Activated CD4-positive, alpha-beta T cell treated with anti-CD3 and anti-CD28 coated beads, Interleukin-2, amount 50 U/mL, for 48 hours (primary cell): ENCODE results near the gene TIFAB.
"Not testable (repeated sequence)": the region's sequence is repeated elsewhere in the genome, so short reads cannot be mapped to it uniquely, and the experiment has no call there.

Experiments used
- DNase-seq, 2 experiments: peaks; one replicate each; pipeline ENCODE4 v3.0.0-alpha.2; 2020

Gene TIFAB

DNA sequence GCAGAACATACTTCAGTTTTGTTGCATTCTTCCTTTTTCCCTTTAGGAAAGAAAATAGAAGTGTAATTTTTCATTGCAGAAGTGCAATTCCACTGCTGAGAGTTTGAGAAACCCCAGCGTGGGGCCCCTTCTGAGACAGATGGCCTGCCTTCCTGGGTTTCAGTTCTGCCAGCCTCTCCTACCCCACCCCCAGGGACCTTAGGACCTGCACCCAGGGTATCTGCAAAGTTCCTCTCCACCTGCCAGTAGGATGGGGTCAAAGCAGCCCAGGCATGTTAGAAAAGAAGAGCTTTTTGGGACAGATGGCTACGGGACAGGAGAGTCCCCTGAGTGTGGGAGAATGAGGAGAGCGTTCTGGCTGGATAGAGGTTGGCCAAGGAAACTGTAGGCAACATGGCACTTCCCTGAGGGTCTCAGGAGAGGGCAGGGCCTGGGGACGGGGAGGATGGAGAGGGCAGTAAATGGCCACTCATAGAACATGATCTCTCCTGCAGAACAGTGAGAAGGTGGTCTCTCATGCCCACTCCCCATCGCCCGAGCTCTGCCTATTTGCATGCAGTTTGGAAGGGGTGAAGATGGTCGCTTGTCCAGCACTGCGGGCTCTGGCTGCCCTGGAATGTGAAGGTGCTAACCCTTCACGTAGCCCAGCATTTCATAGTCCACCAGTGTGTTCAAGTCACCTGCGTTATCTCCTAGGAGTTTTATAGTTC, at the start of gene TIFAB:
Gene TIFAB, minus strand, starts transcription at position 31 of the 710 bp plus-strand sequence. CDS start 2,412 bp downstream, outside the sequence.
- DNase-seq = no peak

DNA sequence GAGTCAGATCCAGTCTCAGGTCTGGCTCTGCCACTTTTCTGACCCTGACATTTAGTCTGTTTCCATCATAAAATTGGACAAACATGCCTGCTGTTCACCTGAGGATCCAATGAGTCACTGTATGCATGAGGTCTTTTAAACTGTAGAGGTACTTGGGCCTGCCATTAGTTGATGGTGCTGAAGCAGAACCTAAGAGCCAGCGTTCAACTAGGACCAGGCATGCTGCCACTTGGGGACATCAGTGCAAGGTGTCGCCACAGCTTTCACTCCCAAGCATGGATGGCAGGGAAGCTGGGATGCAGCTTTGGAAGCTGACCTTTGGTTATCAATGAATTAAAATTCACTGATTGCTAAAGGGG, 46.5 kb upstream of the TIFAB start:
- no peak for DNase-seq

GRCh38 chr5:135497971-135498636, 46.0 kb upstream of the TIFAB start:
- DNase-seq = no peak

- not testable (repeated sequence) for DNase-seq
Observed at GRCh38 chr5:135495531-135495930, 43.4 kb upstream of the TIFAB start.

DNA sequence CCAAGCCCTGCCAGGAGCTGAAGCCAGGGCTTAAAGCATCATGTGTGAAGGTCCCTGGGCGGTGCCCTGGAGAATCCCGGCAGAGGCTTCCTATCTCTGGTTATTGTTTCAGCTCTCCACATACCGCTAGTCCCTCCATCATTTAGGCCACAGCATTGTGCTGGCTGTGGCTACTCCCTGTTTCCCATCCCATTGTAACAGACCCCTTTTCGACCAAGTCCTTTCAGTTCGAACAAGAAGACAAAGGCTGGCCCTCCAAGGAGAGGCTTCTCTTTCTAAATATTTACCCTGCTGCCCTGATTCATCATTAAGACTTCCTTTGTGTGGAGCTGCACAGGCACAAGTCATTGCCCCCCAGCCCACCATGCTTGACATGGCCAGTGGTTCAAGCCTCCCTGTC, 42.0 kb upstream of the TIFAB start:
- DNase-seq = no peak

GRCh38 chr5:135493406-135494180, 41.4 kb upstream of the TIFAB start:
- DNase-seq = no peak

GRCh38 chr5:135492319-135492626, 40.1 kb upstream of the TIFAB start:
- no peak for DNase-seq

- no peak for DNase-seq
Observed at GRCh38 chr5:135491552-135492318, 39.6 kb upstream of the TIFAB start.

GRCh38 chr5:135491038-135491551, 38.9 kb upstream of the TIFAB start:
- no peak for DNase-seq

DNA sequence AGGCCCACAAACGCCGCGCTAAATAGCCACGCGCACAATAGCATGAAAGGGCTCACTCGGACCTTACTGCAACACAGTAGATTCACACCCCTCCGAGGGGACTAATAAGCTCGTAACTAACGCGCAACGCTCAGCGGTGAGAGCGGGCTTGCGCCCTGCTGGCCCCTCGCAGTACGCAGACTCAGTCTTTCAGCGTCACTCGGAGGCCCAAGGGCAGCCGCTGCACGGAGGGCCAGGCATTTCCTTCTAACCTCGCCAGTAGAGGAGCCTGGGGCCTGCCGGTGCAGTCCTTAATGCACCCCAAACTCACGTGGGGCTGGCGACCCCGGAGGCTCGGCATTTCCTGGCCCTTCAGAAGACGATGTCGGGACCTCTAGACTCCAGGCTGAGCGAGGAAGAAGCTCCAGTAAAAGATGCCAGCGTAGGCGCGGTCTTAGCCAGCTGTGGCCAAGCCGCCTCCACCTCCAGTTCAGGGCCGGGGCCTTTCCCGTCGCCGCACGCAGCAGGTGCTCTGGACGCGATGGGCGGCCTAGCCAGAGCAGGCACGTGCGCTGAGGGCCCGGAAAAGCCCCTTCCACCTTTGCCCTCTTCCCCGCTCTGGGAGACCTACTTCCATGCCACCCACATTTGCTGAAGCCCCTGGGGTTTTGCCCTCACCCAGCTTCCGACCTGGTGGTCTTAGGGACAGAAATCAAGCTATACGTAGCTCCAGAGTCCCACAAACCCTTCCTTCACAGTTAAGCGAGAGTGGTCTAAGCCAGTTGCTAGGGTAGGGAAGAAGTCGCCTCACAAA, 38.3 kb upstream of the TIFAB start:
- no peak for DNase-seq

GRCh38 chr5:135489466-135490244, 37.5 kb upstream of the TIFAB start:
- no peak for DNase-seq

DNA sequence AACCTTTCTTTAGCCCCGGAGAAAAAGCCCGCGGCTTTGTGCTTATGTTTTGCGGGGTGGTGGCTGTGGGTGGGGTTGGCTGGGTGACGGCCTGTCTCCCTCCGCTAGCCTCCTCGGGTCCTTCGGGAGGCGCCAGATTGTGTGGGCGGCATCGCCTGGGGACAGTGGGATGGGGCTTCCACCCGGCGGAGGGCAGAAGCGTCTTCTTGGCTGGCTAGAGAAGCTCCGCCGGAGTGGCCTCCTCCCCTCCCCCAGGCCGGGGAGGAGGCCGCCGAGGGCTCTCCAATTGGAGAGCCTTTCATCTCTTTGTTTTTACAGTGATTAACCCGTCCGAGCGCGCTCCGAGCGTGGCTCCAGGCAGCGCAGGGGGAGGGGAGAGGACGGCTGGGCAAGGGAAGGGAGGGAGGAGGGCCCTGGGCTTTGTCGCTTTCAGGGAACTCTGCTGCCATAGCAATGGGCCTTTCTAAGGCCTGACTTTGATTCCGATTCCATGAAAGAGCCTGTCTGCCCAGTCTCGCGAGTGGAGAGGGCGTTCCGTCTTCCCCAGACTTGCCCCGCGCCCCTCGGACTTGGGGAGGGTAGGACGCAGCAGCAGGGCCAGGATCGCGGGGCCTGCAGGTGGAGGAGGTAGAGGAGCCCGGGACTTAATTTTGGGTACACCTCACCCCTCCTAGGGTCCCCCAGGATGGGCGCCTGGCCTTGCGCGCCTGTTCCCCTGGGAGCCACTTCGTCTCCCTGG, 36.7 kb upstream of the TIFAB start:
- no peak for DNase-seq

DNA sequence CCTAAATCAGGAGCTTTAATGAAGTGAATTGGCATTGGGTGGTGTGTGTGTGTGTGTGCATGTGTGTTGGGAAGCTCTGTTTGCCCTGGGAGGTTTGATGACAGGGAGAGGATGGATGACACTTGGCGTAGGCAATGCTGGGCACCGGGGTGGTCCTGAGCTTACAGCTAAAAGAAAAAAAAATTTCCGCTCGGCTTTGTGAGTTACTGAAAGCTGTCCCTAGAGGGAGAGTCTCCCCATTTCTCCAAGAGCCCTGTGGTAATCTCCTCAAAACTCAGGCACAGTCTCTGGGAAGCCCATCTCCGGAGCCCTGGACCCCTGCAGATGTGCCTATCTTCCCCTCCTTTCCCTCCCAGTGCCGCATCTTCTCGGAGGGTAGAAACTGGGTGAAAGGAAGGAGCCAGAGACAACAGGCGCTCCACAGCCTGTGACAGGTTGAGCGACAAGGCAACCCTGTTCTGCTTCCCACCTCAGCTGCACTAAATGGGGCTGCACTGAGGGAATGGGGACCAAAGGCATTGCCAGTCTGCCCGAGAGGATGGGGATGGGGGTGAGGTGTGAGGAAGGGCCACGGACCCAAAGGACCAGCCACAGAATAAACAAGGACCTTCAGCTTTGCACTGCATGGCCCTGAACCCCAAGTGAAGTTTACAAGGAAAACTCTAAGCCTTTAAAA, 35.8 kb upstream of the TIFAB start:
- no peak for DNase-seq

DNA sequence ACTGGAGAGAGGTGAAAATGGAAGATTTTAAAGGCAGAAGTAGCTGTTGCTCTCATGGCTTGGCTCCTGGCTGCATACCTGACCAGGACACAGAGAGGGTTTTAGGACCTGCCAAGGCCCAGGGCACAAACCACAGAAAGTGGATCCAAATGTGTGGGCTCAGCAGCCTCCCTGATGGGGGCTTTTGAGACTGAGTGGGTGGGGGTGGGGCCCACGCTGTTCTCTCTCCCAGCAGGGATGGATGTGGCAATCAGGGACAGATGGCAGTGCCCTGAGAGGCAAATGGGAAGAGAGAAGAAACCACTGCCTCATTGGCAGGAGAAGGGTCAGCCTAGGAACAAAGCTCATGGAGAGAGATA, 34.9 kb upstream of the TIFAB start:
- no peak for DNase-seq

DNA sequence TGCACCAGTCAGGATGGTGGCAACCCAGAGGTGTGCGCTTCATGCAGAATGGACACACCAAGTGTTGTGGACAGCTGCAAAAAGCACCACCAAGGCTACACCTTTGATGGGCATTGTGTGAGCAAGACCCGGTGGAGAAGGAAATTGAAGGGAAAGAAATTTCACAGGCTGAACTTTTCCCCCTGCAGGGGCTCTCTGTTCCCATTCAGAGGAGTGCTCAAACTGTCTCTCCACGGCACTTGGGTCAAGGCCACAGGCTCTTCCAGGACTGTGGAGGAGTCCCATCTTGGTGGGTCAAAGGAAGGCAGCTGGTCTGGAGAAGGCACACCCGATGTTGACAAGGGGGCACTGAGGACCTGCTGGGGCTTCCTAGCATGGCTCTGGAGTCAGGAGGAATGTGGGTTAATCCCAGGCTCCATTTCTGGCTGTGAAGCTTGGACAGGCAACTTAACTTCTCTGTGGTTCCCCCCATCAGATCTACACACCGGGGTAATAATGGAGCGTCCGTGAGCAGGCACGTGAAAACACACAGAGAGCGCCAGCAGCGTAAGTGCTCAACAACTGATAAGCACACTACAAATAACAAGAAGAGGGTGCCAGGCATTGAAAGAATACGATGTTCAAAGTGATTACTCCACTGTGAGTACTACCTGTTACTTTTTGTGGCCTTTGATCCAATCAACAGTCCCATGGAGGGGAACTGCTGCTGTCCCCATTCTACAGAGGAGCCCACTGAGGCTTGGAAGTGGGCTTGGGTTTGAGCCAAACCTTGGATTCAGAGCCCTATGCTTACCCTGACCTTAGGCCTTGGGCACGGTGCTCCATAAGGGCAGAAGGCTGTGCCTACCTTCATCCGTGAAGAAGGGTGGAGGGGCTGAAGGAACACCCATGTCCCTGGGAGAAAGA, 34.2 kb upstream of the TIFAB start:
- DNase-seq = no peak

GRCh38 chr5:135484674-135485086, 32.5 kb upstream of the TIFAB start:
- DNase-seq = no peak

DNA sequence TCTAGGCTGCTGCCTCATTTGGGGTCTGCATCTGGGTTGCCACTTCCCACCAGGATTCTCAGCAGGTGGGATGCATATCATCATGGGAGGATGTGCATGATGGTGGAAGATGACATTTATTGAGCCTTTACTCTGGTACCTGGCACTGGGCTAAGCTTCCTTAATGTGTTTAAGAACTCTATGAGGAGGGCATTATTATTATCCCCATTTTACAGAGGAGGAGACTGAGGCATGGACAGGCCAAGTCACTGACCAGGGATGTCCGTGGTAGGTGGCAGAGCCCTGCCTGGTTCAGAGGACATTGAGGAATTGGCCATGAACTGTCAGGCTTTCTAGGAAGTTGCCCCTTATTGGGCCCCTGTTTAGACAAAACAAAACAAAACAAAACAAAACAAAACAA, 31.1 kb upstream of the TIFAB start:
- DNase-seq = no peak

DNA sequence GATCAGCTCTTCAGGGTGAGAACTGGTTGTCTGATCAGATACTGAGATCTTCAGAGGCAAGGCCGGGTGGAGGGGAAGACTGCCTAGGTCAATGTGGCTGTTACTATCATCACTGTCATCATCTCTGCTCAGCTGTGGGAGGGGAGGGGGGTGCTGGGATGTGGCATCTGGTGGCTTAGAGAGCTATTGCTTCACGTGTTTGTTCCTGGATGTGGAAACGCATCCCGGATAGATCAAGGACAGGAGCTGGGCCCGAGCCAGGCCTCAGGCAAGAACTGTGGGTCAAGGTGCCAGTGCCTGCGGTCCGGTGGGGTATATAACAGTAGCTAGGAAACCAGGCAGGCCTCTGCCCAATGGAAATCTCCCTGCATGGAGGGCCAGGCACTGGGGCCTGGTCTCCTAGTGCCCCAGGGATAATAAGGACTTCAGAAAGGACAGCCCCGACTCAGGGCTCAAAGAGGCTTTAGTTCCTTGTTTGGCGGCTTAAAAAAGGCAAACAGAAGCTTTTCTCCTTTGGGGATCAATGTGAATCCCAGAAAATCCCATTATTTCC, 30.3 kb upstream of the TIFAB start:
- DNase-seq = no peak

DNA sequence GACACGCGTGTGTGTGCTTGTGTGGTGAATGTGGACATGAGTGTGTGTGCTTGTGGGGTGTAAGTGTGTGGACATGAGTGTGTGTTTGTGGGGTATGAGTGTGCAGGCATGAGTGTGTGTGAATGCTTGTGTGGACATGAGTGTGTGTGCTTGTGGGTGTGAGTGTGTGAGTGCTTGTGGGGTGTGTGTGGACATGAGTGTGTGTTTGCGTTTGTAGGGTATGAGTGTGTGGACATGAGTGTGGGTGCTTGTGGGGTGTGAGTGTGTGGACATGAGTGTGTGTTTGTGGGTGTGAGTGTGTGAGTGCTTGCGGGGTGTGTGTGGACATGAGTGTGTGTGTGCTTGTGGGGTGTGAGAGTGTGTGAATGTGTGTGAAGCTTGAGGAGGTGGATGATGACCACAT, 29.8 kb upstream of the TIFAB start:
- DNase-seq = no peak
